CD4-positive, alpha-beta T cell (primary cell): ENCODE results near the gene CYP11A1. TPM values are rescaled to one million over a fixed set of nuclear protein-coding genes. Genes with fewer than 3 reads are reported as not detected.

Source experiments
- ATAC-seq: fragments of 200-7000 bp; cut with Tn5 transposase; one replicate; pipeline ENCODE4 v1.10.0; 2022; ENCODE audit warnings: mild to moderate bottlenecking; ENCODE audit not compliant: poor library complexity
- CTCF ChIA-PET: fragments of 350-600 bp; sonication (Branson Sonifier 250); formaldehyde crosslinking; loops from one replicate; lab custom pipeline; 2021; ENCODE audit warnings: antibody characterized with exemption, inconsistent platforms; lab: Charles Lee
- POLR2A ChIA-PET: fragments of 350-600 bp; sonication (Branson Sonifier 250); formaldehyde crosslinking; loops from one replicate; lab custom pipeline; 2021; ENCODE audit warnings: antibody characterized with exemption, inconsistent platforms; lab: Charles Lee
- DNase-seq, 14 experiments: peaks; one replicate each; pipeline ENCODE4 v3.0.0-alpha.2; 2013 to 2020; ENCODE audit warnings: mixed read lengths in 2 of 14
- H3K27ac ChIP-seq, 2 donors: one replicate each; pipeline versions ENCODE4 v1.5.1 to v1.7.0; 2013; ENCODE audit warnings: low read length in 2 of 2, low read depth in 1 of 2, mild to moderate bottlenecking in 1 of 2
- H3K27me3 ChIP-seq, 2 experiments: 1 replicate in 1 of 2; 2 replicates in 1 of 2; pipeline versions ENCODE4 v1.6.1 to v1.7.0; 2013; ENCODE audit warnings: low read length in 2 of 2, control low read depth in 1 of 2, mild to moderate bottlenecking in 1 of 2, moderate library complexity in 1 of 2; ENCODE audit not compliant: insufficient read depth in 2 of 2, control insufficient read depth in 1 of 2
- H3K36me3 ChIP-seq: one replicate; pipeline ENCODE4 v1.6.1; 2013; ENCODE audit warnings: low read length, control low read depth; ENCODE audit not compliant: insufficient read depth
- H3K4me1 ChIP-seq: one replicate; pipeline ENCODE4 v1.6.1; 2013; ENCODE audit warnings: low read length, control low read depth; ENCODE audit not compliant: insufficient read depth
- H3K4me3 ChIP-seq: one replicate; pipeline ENCODE4 v1.5.1; 2013; ENCODE audit warnings: mild to moderate bottlenecking, low read length, moderate library complexity
- H3K9me3 ChIP-seq, 2 experiments: 1 replicate in 1 of 2; 2 replicates in 1 of 2; pipeline versions ENCODE4 v1.6.1 to v1.7.0; 2013; ENCODE audit warnings: low read length in 2 of 2, mild to moderate bottlenecking in 2 of 2, control low read depth in 1 of 2, moderate library complexity in 1 of 2; ENCODE audit not compliant: control insufficient read depth in 1 of 2, insufficient read depth in 1 of 2
- H3K27ac Mint-ChIP-seq: one replicate; pipeline ENCODE4 v1.8.0; 2020; ENCODE audit warnings: mixed read lengths
- H3K27me3 Mint-ChIP-seq: one replicate; pipeline ENCODE4 v1.8.0; 2021; ENCODE audit warnings: mixed read lengths
- H3K36me3 Mint-ChIP-seq: one replicate; pipeline ENCODE4 v1.8.0; 2021; ENCODE audit warnings: low read depth, mixed read lengths
- H3K4me1 Mint-ChIP-seq: one replicate; pipeline ENCODE4 v1.8.0; 2021; ENCODE audit warnings: low read depth, mixed read lengths
- H3K4me3 Mint-ChIP-seq: one replicate; pipeline ENCODE4 v1.8.0; 2020; ENCODE audit warnings: mild to moderate bottlenecking, mixed read lengths
- H3K9me3 Mint-ChIP-seq: one replicate; pipeline ENCODE4 v1.8.0; 2020; ENCODE audit warnings: mixed read lengths
- CTCF ChIP-seq: fragments of 200-600 bp; IDR thresholded peaks from one replicate; pipeline ENCODE4 v1.8.0; 2022; ENCODE audit warnings: antibody characterized with exemption, mild to moderate bottlenecking
- intact Hi-C, 2 experiments: fragments of 100-400 bp; cut with DNase I in 1 of 2; cut with micrococcal nuclease in 1 of 2; formaldehyde crosslinking; loops; one replicate each; pipeline versions ENCODE4 v1.15.1 to v1.9.0; 2023 to 2025; cut with DNase I, micrococcal nuclease
- total RNA-seq, 174 experiments: library from RNA in 2 of 174; stranded (reverse) in 2 of 174; gene quantifications; one replicate each; pipeline ENCODE4 v1.2.3 and lab custom pipeline; 2021 to 2026

CYP11A1 gene
- total RNA-seq, 2 experiments from 2014 or later = not detected

- H3K36me3 ChIP-seq = no peaks in the 10 kb centered on the region
- no peaks in the 10 kb centered on the region for H3K9me3 Mint-ChIP-seq
- ChIA-PET POLR2A (no interaction called here), CTCF (no interaction called here)
- ATAC-seq (no peak), DNase-seq (no peak)
- H3K27ac ChIP-seq = no peak overlapping the region
- no peak overlapping the region for H3K4me3 ChIP-seq
- H3K27me3 ChIP-seq = peaks cover 11 to 23% of the 10 kb centered on the region in 2 experiments
- peaks cover 0 to 4% of the 10 kb centered on the region in 2 experiments for H3K9me3 ChIP-seq
- peaks cover 56% of the 10 kb centered on the region for H3K27me3 Mint-ChIP-seq
- TF ChIP-seq CTCF = no peak
- no peak overlapping the region for H3K4me3 Mint-ChIP-seq
- H3K4me1 ChIP-seq = no peaks in the 10 kb centered on the region
- no peak overlapping the region for H3K27ac Mint-ChIP-seq
- no peaks in the 10 kb centered on the region for H3K4me1 Mint-ChIP-seq
- intact Hi-C loops = loop anchor here in 1 of 2 experiments (5.0 kb wide), 2 partner anchors 173 to 328 kb away; no protein-coding TSS in a partner anchor
- no peaks in the 10 kb centered on the region for H3K36me3 Mint-ChIP-seq
These were observed 67.2 kb downstream of the CYP11A1 start for GRCh38 chr15:74300057-74300795.

GRCh38 chr15:74297887-74298286 lies 69.6 kb downstream of the CYP11A1 start:
- intact Hi-C loops = no loop called here

GRCh38 chr15:74295800-74296199 lies 71.6 kb downstream of the CYP11A1 start:
- no peaks in the 10 kb centered on the region for H3K36me3 Mint-ChIP-seq
- H3K4me3 Mint-ChIP-seq = no peak overlapping the region
- no peaks in the 10 kb centered on the region for H3K4me1 Mint-ChIP-seq
- peaks cover 45% of the 10 kb centered on the region for H3K27me3 Mint-ChIP-seq
- Histone ChIP-seq H3K4me1 (no peaks in the 10 kb centered on the region), H3K4me3 (no peak overlapping the region), H3K27ac (no peak overlapping the region), H3K9me3 (peaks cover 0 to 23% of the 10 kb centered on the region in 2 experiments), H3K36me3 (no peaks in the 10 kb centered on the region), H3K27me3 (peaks cover 16 to 24% of the 10 kb centered on the region in 2 experiments)
- H3K9me3 Mint-ChIP-seq = no peaks in the 10 kb centered on the region
- ATAC-seq (no peak), DNase-seq (no peak)
- POLR2A ChIA-PET = no interaction called here
- intact Hi-C loops = no loop called here
- CTCF ChIA-PET = no interaction called here
- no peak overlapping the region for H3K27ac Mint-ChIP-seq
- no peak for TF ChIP-seq CTCF

More at GRCh38 chr15:74297887-74298286, 69.6 kb downstream of the CYP11A1 start:
- no peak for ATAC-seq
- H3K9me3 ChIP-seq = peaks cover 0 to 4% of the 10 kb centered on the region in 2 experiments
- H3K4me1 ChIP-seq = no peaks in the 10 kb centered on the region
- ChIA-PET CTCF (no interaction called here), POLR2A (no interaction called here)
- no peaks in the 10 kb centered on the region for H3K4me1 Mint-ChIP-seq
- no peak overlapping the region for H3K4me3 Mint-ChIP-seq
- peaks cover 50% of the 10 kb centered on the region for H3K27me3 Mint-ChIP-seq
- H3K4me3 ChIP-seq = no peak overlapping the region
- DNase-seq = no peak
- no peak overlapping the region for H3K27ac Mint-ChIP-seq
- no peaks in the 10 kb centered on the region for H3K9me3 Mint-ChIP-seq
- H3K36me3 ChIP-seq = no peaks in the 10 kb centered on the region
- peaks cover 19% of the 10 kb centered on the region in 2 experiments for H3K27me3 ChIP-seq
- no peak overlapping the region for H3K27ac ChIP-seq
- no peaks in the 10 kb centered on the region for H3K36me3 Mint-ChIP-seq
- no peak for TF ChIP-seq CTCF
